HUDEP-2 (cell line): ENCODE measurements around the gene NMUR1.

Source experiments
- DNase-seq, 76 experiments: peaks; one replicate each; lab custom pipeline; 2025; ENCODE audit not compliant: unreplicated experiment in 76 of 76; lab: John Stamatoyannopoulos, UW

NMUR1 gene

GRCh38 chr2:231494669-231495068 is 35.6 kb downstream of the NMUR1 start:
- DNase-seq = no peak

GRCh38 chr2:231490801-231491200 is 39.4 kb downstream of the NMUR1 start:
- no peak for DNase-seq

- peak in 20 of 76 experiments; percentile 3 to 58 (median 14) for DNase-seq
Measured at GRCh38 chr2:231489990-231490389, 40.3 kb downstream of the NMUR1 start.

GRCh38 chr2:231488331-231488730 is 41.9 kb downstream of the NMUR1 start:
- no peak for DNase-seq

- DNase-seq = no peak
Measured at GRCh38 chr2:231486851-231487596, 43.2 kb downstream of the NMUR1 start.

- no peak for DNase-seq
Measured at GRCh38 chr2:231483398-231484329, 46.6 kb downstream of the NMUR1 start.

- DNase-seq = peak in 46 of 76 experiments; percentile 5 to 52 (median 26)
Measured at GRCh38 chr2:231482806-231483391, 47.3 kb downstream of the NMUR1 start.

GRCh38 chr2:231480781-231481180 is 49.5 kb downstream of the NMUR1 start:
- no peak for DNase-seq

GRCh38 chr2:231479455-231479854 is 50.8 kb downstream of the NMUR1 start:
- DNase-seq = no peak

GRCh38 chr2:231476920-231477319 is 53.3 kb downstream of the NMUR1 start:
- no peak for DNase-seq

GRCh38 chr2:231475965-231476364 is 54.3 kb downstream of the NMUR1 start:
- no peak for DNase-seq
